K562 (cell line): ENCODE data around the gene ARHGEF17. TPM values are rescaled to one million over a fixed set of nuclear protein-coding genes. Genes with fewer than 3 reads are reported as not detected.

ENCODE experiments used
- ATAC-seq: fragments of 200-7000 bp; cut with Tn5 transposase; 3 replicates; pipeline ENCODE4 v1.9.1; 2020; ENCODE audit warnings: moderate library complexity
- BruUV-seq: library from RNA; stranded (reverse); fragments of 400-500 nt; replicated peaks from 2 replicates; lab custom pipeline; 2021; lab: Mats Ljungman, UMichigan
- CTCF ChIA-PET: fragments of 300-600 bp; formaldehyde crosslinking; extraction: SDS; loops from one replicate; lab custom pipeline; 2021; ENCODE audit warnings: low intra/inter-chr PET ratio; lab: Yijun Ruan, JAX
- POLR2A ChIA-PET: fragments of 300-600, 350-650 bp; sonication (Branson Sonifier 250); formaldehyde crosslinking; extraction: SDS; loops from one replicate; lab custom pipeline; 2021; ENCODE audit warnings: antibody characterized with exemption, inconsistent platforms; lab: Yijun Ruan, JAX
- DNase-seq, 4 experiments: peaks; one replicate each; pipeline versions ENCODE4 v3.0.0 to v3.0.0-alpha.2; 2011 to 2018; ENCODE audit warnings: low spot score in 3 of 4, mixed read lengths in 3 of 4; ENCODE audit errors: extremely low read depth in 1 of 4
- FAIRE-seq: peaks from 2 replicates; lab custom pipeline; 2011; peaks lifted over from hg19 to GRCh38; lab: Jason Lieb, UNC
- H2AFZ ChIP-seq: 2 replicates; pipeline ENCODE4 v1.6.0; 2011; ENCODE audit warnings: low read depth, low read length, control low read depth, inconsistent platforms
- H3K27ac ChIP-seq: fragments of 200-600 bp; 3 replicates; pipeline ENCODE4 v1.8.0; 2011; ENCODE audit warnings: low read depth, mild to moderate bottlenecking, control low read depth, inconsistent platforms, low read length, moderate library complexity, mixed read lengths; ENCODE audit errors: extremely low read depth
- H3K27me3 ChIP-seq, 2 experiments: fragments of 300-600 bp in 1 of 2; 2 replicates in 1 of 2; 3 replicates in 1 of 2; pipeline versions ENCODE4 v1.6.0 to v1.8.0; 2011; ENCODE audit warnings: inconsistent platforms in 2 of 2, low read length in 2 of 2, mild to moderate bottlenecking in 1 of 2, mixed read lengths in 1 of 2, moderate library complexity in 1 of 2; ENCODE audit not compliant: control insufficient read depth in 2 of 2, insufficient read depth in 2 of 2
- H3K36me3 ChIP-seq: fragments of 300-600 bp; 3 replicates; pipeline ENCODE4 v1.8.0; 2011; ENCODE audit warnings: mild to moderate bottlenecking, low read length, inconsistent platforms; ENCODE audit not compliant: control insufficient read depth, insufficient read depth
- H3K4me1 ChIP-seq, 2 experiments: fragments of 200-600 bp in 1 of 2; replicated peaks in 1 of 2; 2 replicates in 1 of 2; 3 replicates in 1 of 2; pipeline versions ENCODE4 v1.5.1 to v1.8.0; 2011; ENCODE audit warnings: inconsistent platforms in 2 of 2, low read length in 2 of 2, mild to moderate bottlenecking in 1 of 2, mixed read lengths in 1 of 2, moderate library complexity in 1 of 2; ENCODE audit not compliant: control insufficient read depth in 2 of 2, insufficient read depth in 2 of 2
- H3K4me2 ChIP-seq: 2 replicates; pipeline ENCODE4 v1.6.1; 2011; ENCODE audit warnings: low read length, control low read depth, inconsistent platforms, mixed read lengths; ENCODE audit not compliant: insufficient read depth
- H3K4me3 ChIP-seq: fragments of 200-600 bp; sonication (generic), shearing (Covaris generic); 2 replicates; pipeline ENCODE4 v1.5.1; 2016; ENCODE audit warnings: control low read depth, inconsistent platforms
- H3K79me2 ChIP-seq: fragments of 200-600 bp; 3 replicates; pipeline ENCODE4 v1.8.0; 2011; ENCODE audit warnings: low read length, inconsistent platforms; ENCODE audit not compliant: control insufficient read depth, insufficient read depth
- H3K9ac ChIP-seq, 2 experiments: 2 replicates each; pipeline versions ENCODE4 v1.6.0 to v1.6.1; 2011; ENCODE audit warnings: low read depth in 2 of 2, low read length in 2 of 2, control low read depth in 1 of 2, inconsistent platforms in 1 of 2, mild to moderate bottlenecking in 1 of 2, mixed read lengths in 1 of 2; ENCODE audit not compliant: insufficient read depth in 1 of 2
- H3K9me1 ChIP-seq: one replicate; pipeline ENCODE4 v1.6.0; 2011; ENCODE audit warnings: inconsistent platforms, mild to moderate bottlenecking, low read length, moderate library complexity; ENCODE audit not compliant: control insufficient read depth, insufficient read depth
- H3K9me3 ChIP-seq: replicated peaks from 2 replicates; pipeline ENCODE4 v1.5.1; 2011; ENCODE audit warnings: low read depth, low read length, inconsistent platforms; ENCODE audit not compliant: control insufficient read depth, insufficient read depth
- H4K20me1 ChIP-seq: replicated peaks from 2 replicates; pipeline ENCODE4 v1.6.1; 2011; ENCODE audit warnings: low read length, inconsistent platforms, mixed read lengths; ENCODE audit not compliant: control insufficient read depth, insufficient read depth
- HMG20B ChIP-seq: fragments of 250-450 bp; sonication (Bioruptor Pico); IDR thresholded peaks from 2 replicates; pipeline ENCODE4 v1.5.0; 2021; ENCODE audit warnings: mild to moderate bottlenecking
- RBM25 ChIP-seq: fragments of 200-400 bp; formaldehyde crosslinking; IDR thresholded peaks from 2 replicates; pipeline ENCODE4 v1.6.1; 2018; ENCODE audit warnings: low read length, low read depth, moderate library complexity; ENCODE audit not compliant: severe bottlenecking
- RFX5 ChIP-seq: IDR thresholded peaks from 2 replicates; pipeline ENCODE4 v1.6.1; 2011; ENCODE audit warnings: low read depth, mild to moderate bottlenecking, improper control_type of control experiment, low read length
- SREBF1 ChIP-seq: fragments of 150-350 bp; IDR thresholded peaks from 2 replicates; pipeline ENCODE4 v1.6.1; 2014; ENCODE audit warnings: antibody characterized with exemption, low read depth, low read length, borderline replicate concordance
- ZFP36 ChIP-seq: fragments of 150-350 bp; IDR thresholded peaks from 2 replicates; pipeline ENCODE4 v1.6.1; 2018; ENCODE audit warnings: low read length, low read depth; ENCODE audit not compliant: partially characterized antibody
- WGBS: fragments of 100-300 bp; shearing (Covaris generic); methylation state at CpG from one replicate; pipeline ENCODE4 v1.1.6; 2016; ENCODE audit warnings: low coverage, mixed read lengths; ENCODE audit not compliant: insufficient coverage; ENCODE audit errors: missing lambda C conversion rate; 5-methylcytosine and 5-hydroxymethylcytosine counted together
- in situ Hi-C: fragments of 300-500 bp; cut with MboI; formaldehyde crosslinking; loops from 4 replicates; pipeline ENCODE4 v1.15.0; 2018; ENCODE audit warnings: inconsistent platforms, mixed read lengths
- intact Hi-C: fragments of 100-400 bp; cut with micrococcal nuclease; formaldehyde crosslinking; loops from 2 replicates; pipeline ENCODE4 v1.14.2; 2022
- polyA plus RNA-seq, 8 experiments: library from polyadenylated mRNA; depleted of rRNA in 4 of 8; stranded (reverse) in 5 of 8; unstranded in 3 of 8; fragments of >200 nt; fragmentation: Nextera tagmentation in 2 of 8; fragmentation: Illumina TruSeq in 1 of 8; extraction: Ambion mirVana in 2 of 8; extraction: Trizol in 1 of 8; gene quantifications; 2 replicates each; pipeline versions ENCODE4 v1.2.1 to v1.2.3, GENCODE V29; 2011 to 2014; ENCODE audit warnings: inconsistent platforms in 1 of 8, missing spikeins in 1 of 8
- total RNA-seq, 7 experiments: library from RNA; depleted of rRNA in 6 of 7; stranded (reverse); fragments of >200 nt in 6 of 7; fragmentation: Illumina TruSeq in 2 of 7; extraction: Trizol in 2 of 7; gene quantifications; 2 replicates each; pipeline versions ENCODE4 v1.2.1 to v1.2.3, GENCODE V29; 2011 to 2021; ENCODE audit warnings: low replicate concordance in 1 of 7

ARHGEF17 gene
- total and polyA plus RNA-seq, 9 of the 15 experiments (the other 6 are each of a cell fraction or from before 2014, with no cell fraction given), result 0.04 to 0.68 (median 0.10) TPM; not detected in 2

DNA sequence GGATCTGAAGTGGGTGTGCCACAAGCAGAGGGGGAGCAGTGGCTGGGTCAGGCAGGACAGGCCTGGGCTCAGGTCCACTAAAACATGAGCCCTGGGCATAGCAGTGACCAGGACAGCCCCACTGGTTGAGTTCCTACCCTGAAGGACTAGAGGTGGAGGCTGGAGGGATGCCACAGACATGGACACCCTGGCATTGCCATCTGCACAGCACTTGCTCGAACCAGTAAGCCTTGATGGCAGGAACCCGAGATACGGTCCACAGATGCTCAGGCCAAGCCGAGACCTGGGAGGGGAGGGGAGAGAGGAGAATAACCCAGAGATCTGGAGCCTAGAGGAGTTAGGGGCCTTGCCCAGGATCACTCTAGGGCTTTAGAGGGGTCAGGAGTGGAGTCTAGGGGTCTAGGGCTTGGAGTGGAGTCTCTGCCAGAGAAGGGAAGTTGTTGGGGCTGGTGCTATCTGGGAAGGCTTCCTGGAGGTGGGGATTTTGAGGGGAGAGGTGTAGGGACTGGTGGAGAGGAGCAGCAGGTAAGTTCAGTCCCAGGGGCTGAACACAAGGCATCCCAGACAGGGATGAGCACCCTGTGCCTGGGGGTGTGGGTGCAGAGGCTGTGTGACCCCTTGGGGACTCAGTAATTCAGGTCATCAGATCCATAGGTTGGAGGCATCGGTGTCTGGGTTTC is 37.5 kb downstream of the ARHGEF17 start:
- no peak overlapping the region for H3K4me2 ChIP-seq
- 6% methylated on average over 4 of the region's 5 CpGs for WGBS
- H3K4me1 ChIP-seq, result peaks cover 3 to 23% of the 10 kb centered on the region in 2 experiments; a peak in 3 of 5 replicates
- no peaks in the 10 kb centered on the region for H3K79me2 ChIP-seq
- H3K9me3 ChIP-seq, result no peaks in the 10 kb centered on the region
- no peak for FAIRE-seq
- in situ Hi-C loops, result no loop called here
- no TSS peak for BruUV-seq
- H3K9ac ChIP-seq, result no peak overlapping the region
- TF ChIP-seq HMG20B (CRISPR knock-in tag), result no peak
- TF ChIP-seq RFX5, result no peak
- TF ChIP-seq ZFP36, result peak; percentile 84
- TF ChIP-seq, all 486 proteins: peak for 1
- Histone ChIP-seq H3K27me3 (peaks cover 0 to 30% of the 10 kb centered on the region in 2 experiments; a peak in 3 of 5 replicates), H3K27ac (no peak overlapping the region), H3K4me3 (no peak overlapping the region), H3K9me1 (no peaks in the 10 kb centered on the region), H4K20me1 (no peaks in the 10 kb centered on the region), H2AFZ (no peak overlapping the region), H3K36me3 (no peaks in the 10 kb centered on the region)
- no peak for ATAC-seq
- ChIA-PET POLR2A (no interaction called here), CTCF (no interaction called here)
- no peak for DNase-seq
- intact Hi-C loops, result no loop called here

DNA sequence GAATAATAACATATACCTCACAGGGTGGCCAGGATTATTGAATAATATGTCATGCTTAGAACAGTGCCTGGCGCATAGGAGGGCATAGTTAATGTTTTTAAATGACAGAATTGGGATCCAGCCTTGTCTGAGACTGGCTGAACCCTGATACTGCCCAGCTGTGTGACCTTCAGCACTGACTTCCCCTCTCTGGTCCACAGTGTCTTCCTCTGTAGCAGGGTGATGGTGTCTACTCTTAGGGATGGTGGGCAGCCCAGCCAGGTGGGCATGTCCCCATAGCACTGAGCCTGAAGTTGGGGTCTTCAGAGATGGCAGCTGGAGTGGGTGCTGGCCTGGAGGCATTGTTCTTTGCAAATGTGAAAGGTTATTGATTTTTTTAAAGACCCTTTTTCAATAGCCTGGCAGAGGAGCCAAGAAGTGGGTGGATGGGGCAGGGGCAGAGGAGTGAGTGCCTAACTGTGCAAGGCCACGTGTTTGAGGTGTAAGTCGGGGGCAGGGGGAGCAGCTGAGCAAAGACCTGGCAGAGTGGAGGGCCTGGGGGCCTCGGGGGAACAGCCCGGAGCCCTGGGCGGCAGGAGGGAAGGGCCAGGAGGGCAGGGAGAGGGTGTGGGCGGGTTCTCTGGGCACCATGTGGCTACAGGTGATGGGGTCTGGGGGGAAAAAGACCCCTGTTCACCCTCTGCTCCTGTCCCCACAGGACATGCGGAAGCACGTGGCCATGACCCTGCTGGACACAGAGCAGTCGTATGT is 38.3 kb downstream of the ARHGEF17 start:
- 15% methylated on average over 9 of the region's 10 CpGs for WGBS
- in situ Hi-C loops, result no loop called here
- BruUV-seq, result no TSS peak
- TF ChIP-seq SREBF1, result no peak
- peak; percentile 7 for TF ChIP-seq RBM25
- H3K4me1 ChIP-seq, result peaks cover 3 to 23% of the 10 kb centered on the region in 2 experiments; a peak in 3 of 5 replicates
- intact Hi-C loops, result no loop called here
- no peaks in the 10 kb centered on the region for H3K9me1 ChIP-seq
- CTCF ChIA-PET, result no interaction called here
- H3K9ac ChIP-seq, result 0 out of 4 replicates have a peak overlapping the region, but pooled peaks of 1 of the 2 experiments have one; percentile 37
- no peak for ATAC-seq
- H3K36me3 ChIP-seq, result no peaks in the 10 kb centered on the region
- no peak overlapping the region for H3K4me3 ChIP-seq
- no peaks in the 10 kb centered on the region for H3K9me3 ChIP-seq
- DNase-seq, result no peak
- H3K27ac ChIP-seq, result no peak overlapping the region
- FAIRE-seq, result no peak
- no peaks in the 10 kb centered on the region for H4K20me1 ChIP-seq
- peaks cover 0 to 30% of the 10 kb centered on the region in 2 experiments; a peak in 3 of 5 replicates for H3K27me3 ChIP-seq
- POLR2A ChIA-PET, result no interaction called here
- no peak overlapping the region for H2AFZ ChIP-seq
- H3K4me2 ChIP-seq, result no peak overlapping the region
- no peaks in the 10 kb centered on the region for H3K79me2 ChIP-seq
